RWPE1 (cell line): ENCODE results near the gene SEPTIN2.

Experiments used
- CTCF ChIA-PET: fragments of 350-600 bp; sonication (Branson Sonifier 250); formaldehyde crosslinking; extraction: SDS; loops from one replicate; lab custom pipeline; 2021; lab: Yijun Ruan, JAX
- POLR2A ChIA-PET: fragments of 400-600 bp; formaldehyde crosslinking; extraction: SDS; loops from one replicate; lab custom pipeline; 2020; ENCODE audit warnings: antibody characterized with exemption; ENCODE audit not compliant: low non-redundant PET; lab: Yijun Ruan, JAX
- DNase-seq: peaks from one replicate; pipeline ENCODE4 v3.0.0; 2012; ENCODE audit warnings: low spot score
- H3K27ac ChIP-seq: fragments of 450-650 bp; 2 replicates; pipeline ENCODE4 v1.5.1; 2017
- TF ChIP-seq, protein P1 (sequence below): fragments of 450-650 bp; conservative IDR thresholded peaks from 2 replicates; pipeline ENCODE4 v1.5.1; 2017; ENCODE audit warnings: low read depth, mild to moderate bottlenecking

The SEPTIN2 gene

DNA sequence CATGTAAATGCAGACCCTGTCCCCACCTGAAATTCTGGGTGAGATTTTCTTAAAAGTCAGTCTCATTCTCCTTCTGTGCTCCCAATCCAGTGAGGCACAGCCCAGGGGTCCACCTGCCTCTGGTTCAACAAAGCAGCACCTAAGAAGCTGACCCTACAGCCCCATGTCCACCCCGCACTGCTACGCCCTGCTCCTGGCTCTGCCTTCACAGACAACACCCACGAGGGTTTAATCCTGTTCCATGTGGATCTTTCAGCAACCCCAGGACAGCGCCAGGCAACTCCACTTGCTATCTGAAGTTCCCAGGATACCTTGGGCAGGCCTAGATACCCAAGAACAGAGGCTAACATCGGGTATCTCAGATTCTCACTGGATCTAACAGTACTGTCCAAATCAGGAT is 45.2 kb upstream of the SEPTIN2 start:
- TF ChIP-seq, protein P1, sequence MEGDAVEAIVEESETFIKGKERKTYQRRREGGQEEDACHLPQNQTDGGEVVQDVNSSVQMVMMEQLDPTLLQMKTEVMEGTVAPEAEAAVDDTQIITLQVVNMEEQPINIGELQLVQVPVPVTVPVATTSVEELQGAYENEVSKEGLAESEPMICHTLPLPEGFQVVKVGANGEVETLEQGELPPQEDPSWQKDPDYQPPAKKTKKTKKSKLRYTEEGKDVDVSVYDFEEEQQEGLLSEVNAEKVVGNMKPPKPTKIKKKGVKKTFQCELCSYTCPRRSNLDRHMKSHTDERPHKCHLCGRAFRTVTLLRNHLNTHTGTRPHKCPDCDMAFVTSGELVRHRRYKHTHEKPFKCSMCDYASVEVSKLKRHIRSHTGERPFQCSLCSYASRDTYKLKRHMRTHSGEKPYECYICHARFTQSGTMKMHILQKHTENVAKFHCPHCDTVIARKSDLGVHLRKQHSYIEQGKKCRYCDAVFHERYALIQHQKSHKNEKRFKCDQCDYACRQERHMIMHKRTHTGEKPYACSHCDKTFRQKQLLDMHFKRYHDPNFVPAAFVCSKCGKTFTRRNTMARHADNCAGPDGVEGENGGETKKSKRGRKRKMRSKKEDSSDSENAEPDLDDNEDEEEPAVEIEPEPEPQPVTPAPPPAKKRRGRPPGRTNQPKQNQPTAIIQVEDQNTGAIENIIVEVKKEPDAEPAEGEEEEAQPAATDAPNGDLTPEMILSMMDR: no peak
- no peak for DNase-seq
- POLR2A ChIA-PET: no interaction called here
- H3K27ac ChIP-seq: no peak overlapping the region
- CTCF ChIA-PET: no interaction called here

DNA sequence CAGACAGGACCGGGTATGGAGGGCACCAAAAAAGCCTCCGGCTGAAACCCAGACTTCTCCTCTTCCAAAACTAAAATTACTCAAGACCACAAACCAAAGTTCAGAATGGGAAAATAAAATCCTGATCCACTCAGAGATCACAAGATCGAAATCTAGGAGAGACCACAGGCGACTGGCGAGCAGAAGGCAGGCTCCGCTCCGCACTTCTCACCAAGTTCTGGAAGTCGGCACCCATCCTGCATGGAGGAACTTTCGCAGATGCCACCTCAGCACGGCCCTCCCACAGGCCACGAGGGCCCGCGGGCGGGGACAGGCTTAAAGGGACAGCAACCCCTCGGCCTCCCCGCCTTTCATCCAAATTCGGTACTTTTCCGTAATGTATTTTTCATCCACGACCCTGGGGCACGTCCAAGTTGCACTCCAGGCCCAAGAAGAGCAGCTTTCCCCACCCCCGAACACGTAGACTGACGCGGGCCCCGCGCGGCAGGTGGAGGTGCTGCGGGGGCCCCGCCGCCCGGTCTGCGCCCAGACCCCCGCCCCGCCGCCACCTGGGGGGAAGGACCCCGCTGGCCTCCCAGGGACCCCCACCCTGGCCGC is 43.9 kb upstream of the SEPTIN2 start:
- CTCF ChIA-PET: interaction anchor here (0.6 kb wide), 1 partner anchor 156 kb away, joined by 3 read pairs; no protein-coding TSS in a partner anchor

DNA sequence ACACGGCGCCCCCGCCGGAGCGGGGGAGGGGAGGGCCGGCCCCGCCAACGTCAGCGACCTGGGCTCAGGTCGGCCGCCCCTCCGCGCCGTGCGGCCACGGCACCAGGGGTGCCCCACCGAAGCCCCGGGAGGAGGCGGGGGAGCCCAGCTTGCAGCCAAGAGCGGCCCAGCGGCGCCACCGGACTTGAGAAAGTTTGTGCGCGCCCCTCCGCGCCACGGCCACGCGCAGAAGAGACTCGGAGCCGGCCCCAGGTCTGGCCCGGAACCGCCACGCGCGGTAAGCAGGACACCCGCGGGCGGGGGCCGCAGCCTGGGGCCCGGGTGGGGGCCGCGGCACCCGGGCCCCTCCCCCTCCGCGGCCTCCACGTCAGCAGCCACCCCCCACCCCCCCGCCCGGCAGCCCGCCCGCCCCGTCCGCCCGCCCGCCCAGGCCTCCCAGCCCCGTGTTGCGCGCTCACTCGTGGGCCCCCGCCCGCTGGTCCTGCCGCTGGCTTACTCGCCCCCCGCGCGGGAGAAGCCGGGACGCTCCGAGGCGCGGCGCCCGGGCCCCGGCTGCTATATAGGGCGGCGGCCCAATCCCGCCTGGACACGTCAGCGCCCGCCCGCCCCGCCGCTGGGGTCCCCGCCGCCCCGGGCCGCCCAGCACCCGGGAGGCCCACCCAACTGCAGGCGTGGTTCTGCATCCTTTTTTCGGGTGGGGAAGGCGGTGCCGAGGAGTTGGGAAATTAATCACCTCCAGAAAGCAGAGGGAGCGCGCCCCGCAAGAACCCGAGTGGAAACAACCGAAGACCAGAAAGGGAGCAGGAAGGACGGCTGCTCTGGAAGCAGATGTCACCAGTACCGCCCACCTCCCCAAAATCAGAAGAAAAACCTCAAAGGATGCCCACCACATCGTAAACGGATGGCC is 43.2 kb upstream of the SEPTIN2 start:
- DNase-seq: peak; percentile 59
- peak overlapping the region; percentile 88 for H3K27ac ChIP-seq
- TF ChIP-seq, protein P1: no peak
- CTCF ChIA-PET: interaction anchor here (0.6 kb wide), 1 partner anchor 56 kb away, joined by 3 read pairs; no protein-coding TSS in a partner anchor
- POLR2A ChIA-PET: no interaction called here

More for the DNA sequence above, 43.9 kb upstream of the SEPTIN2 start:
- peak; percentile 54 for DNase-seq
- POLR2A ChIA-PET: no interaction called here
- TF ChIP-seq, protein P1: no peak
- peak overlapping the region; percentile 88 for H3K27ac ChIP-seq

DNA sequence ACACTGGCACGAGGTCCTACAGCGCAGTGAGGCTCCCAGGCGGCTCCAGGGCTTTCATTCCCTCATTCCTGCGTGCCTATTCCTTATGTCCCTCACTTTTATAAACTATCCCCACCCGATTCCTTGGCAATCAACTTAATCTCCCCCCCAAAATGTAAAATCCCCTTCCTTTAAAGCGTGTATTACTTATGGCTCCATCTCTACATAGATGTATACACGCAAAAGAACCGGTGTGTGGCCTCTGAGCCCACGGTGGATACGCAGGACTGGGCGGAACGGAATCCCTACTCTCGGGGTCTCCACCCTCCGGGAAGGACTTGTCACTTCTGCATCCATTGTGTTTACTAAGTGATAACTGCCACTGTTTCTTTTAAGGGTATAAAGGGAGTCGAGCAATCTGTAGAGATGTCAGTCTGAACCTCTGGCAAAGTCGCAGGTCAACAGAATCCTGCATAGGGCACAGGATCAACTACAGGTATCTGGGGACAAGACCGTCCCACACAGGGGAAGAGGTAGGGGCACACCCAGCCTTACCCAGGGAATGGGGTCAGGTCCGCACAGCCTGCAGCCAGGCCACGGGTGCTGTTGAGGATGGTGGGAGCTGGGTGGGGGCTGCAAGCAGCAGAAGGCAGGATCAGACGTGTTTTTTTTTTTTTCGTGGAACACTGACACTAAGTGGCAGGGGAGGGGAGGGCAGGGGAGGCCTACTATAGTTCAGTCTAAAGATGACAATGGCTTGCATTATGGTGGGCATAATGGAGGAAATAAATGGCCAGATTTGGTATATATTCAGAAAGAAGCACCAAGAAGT is 42.3 kb upstream of the SEPTIN2 start:
- ChIA-PET CTCF (no interaction called here), POLR2A (no interaction called here)
- H3K27ac ChIP-seq: peak overlapping the region; percentile 88
- TF ChIP-seq, protein P1: no peak
- DNase-seq: no peak

DNA sequence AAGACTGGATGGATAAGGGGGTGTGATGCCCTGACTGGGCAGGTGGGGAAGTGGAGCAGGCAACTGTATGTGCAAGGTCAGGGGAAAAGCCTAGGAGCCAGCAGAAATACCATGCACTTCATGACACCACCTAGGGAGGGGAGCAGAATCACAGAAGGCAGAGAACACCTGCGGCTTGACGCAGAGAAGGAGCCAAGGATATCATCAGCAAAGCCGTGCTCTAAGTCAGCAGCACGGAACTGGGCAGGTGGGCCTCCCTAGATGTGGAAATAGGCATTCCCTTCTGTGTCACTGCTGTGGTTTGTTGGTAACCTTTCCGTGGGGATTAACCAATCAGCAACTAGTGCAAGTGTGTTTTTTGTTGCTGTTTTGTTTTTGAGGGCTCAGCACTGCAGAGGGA is 41.6 kb upstream of the SEPTIN2 start:
- no peak for DNase-seq
- CTCF ChIA-PET: interaction anchor here (1.0 kb wide), 1 partner anchor 29 kb away, joined by 4 read pairs; no protein-coding TSS in a partner anchor
- TF ChIP-seq, protein P1: no peak
- H3K27ac ChIP-seq: peak overlapping the region; percentile 88
- POLR2A ChIA-PET: no interaction called here

DNA sequence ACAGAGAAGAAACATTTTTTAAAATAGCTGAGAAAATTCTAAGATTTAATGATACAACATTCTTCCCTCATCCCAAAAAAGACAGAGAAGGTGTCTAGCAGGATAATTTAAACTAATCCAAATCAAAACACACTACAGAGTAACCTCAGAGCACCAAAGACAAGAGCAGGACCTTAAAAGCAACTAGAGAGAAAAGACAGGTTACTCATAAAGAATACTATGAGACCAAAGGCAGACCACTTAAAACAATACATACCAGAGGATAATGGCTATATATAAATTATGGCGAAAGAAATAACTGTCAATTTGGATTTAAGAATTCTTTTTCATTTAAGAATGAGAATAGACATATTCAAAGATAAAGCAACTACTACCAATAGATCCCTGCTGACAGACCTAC is 40.2 kb upstream of the SEPTIN2 start:
- no peak for DNase-seq
- CTCF ChIA-PET: no interaction called here
- no peak overlapping the region for H3K27ac ChIP-seq
- POLR2A ChIA-PET: no interaction called here
- TF ChIP-seq, protein P1: no peak
